OCI-M2 (cell line): ENCODE results near the gene UCN2.

Experiments
- DNase-seq: peaks from one replicate; lab custom pipeline; 2025; ENCODE audit not compliant: unreplicated experiment; lab: John Stamatoyannopoulos, UW

The UCN2 gene

DNA sequence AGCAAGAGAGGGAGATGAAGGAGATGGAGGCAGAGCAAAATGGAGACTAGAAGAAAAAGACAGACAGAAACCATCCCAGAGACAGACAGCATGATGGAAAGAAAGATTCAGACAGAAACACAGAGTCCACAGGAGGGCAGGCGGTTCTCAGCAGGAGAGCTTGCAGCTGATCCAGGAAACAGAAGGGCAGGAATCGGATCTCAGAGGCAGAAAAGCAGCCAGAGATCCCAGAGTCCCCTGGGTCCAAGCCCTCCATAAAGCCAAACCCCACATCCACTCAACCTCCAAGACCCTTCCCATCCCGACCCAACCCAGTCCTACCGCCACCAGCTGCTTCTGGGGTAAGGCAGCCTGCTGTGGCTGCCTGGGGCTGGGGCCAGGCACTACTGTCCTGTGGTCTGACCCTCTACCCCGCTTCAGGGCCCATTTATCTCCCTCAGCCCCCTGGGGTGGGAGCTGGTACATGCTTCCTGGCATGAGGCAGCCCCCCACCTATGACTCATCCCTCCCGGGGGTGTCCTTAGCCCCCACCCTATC lies at the start of gene UCN2:
UCN2 (minus strand) TSS at position 400 of the 537 bp plus-strand sequence. CDS start 657 bp downstream, outside the sequence.
- DNase-seq = no peak

DNA sequence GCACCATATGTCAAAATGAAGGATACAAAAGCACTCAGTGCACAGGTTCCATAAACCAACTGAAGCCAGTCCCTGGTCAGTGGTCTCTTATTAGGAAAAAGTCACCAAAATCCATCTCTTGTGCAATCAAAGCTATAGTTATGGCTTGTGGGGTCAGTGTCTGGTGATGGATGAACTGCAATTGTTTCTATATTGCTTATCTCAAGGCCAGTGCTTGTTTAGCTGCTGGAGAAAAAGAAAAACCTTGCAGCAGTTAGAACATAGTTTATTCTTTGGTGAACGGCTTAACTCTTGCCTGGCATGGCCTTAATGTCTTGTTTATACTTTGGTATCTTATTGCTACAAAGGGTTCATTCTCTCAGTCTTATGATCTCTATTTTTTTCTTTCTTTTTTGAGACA lies 48.7 kb upstream of the UCN2 start:
- DNase-seq = no peak

GRCh38 chr3:48609088-48610005 lies 45.8 kb upstream of the UCN2 start, which contains the start of gene UQCRC1:
UQCRC1 (minus strand) TSS chr3:48609646; CDS start chr3:48609620, 26 bp downstream.
- DNase-seq = peak; percentile 32

DNA sequence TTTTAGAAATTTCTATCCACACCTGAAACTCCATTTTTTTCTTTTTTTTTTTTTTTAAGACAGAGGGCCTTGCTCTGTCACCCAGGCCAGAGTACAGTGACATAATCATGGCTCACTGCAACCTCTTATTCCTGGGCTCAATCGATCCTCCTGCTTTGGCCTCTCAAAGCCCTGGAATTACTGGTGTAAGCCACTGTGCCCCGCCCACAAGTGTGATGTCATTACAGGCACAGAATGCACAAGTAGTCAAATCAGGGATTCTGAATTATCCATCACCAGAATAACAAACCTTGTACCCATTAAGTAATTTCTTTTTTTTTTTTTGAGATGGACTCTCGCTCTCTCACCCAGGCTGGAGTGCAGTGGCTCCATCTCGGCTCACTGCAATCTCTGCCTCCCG lies 43.9 kb upstream of the UCN2 start:
- no peak for DNase-seq

DNA sequence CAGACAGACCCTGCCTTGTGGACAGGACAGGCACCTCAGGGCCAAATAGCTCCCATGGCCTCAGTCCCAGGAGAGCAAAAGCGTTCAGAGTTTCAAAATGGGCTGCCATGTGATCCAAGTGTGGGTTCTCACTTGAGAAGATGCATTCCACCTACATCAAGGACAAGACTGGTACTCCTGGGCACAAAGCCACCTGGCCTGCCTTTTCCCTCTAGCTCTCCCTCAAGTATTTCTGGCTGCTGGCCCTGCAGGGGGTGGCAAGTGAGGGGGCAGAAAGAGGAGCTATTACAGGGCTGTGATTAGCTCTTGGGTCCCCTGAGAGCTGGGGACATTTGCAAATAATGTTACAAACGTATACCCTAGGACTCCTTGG lies 38.0 kb upstream of the UCN2 start:
- no peak for DNase-seq

DNA sequence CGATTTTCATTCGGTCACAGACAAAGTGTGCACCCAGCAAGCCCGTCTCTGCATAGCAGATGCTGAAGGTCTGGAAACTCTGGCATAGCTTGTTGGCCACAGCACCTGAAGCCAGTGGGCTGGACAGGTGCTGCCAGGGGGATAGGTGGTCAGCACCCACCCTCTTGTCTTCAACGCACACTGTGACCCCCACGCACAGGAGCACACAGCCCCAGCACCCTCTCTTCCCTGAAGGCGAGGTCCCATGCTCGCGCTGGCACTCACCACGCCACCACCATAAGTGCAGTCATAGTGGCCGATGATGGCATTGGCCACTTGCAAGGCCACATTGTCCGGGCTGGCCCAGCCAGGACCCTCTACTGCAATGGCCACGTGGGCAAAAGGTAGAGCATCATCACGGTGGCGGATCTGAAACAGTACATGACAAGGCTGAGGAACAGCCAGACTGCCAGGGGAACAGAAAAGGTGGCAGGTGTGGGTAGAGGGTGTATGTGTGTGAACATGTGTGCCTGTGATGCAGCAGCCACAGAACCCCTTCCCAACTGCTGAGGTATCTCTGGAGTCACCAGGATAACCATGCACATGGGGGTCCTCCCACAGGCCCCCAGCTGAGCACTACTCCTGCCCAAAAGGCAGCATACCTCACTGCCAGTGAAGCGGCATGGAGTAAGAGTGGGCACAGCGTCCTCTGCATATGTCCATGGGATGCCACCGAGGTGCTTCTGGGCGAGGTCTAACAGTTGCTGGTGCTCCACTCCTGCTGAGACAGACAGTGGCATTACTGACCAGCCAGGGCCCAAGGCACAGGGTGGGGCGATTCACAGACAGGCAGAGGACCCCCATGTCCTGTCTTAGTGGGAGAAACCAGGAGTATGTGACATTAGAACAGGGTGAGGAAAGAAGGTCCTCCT lies 37.4 kb upstream of the UCN2 start:
- no peak for DNase-seq

GRCh38 chr3:48599509-48600285 lies 36.1 kb upstream of the UCN2 start:
- no peak for DNase-seq

DNA sequence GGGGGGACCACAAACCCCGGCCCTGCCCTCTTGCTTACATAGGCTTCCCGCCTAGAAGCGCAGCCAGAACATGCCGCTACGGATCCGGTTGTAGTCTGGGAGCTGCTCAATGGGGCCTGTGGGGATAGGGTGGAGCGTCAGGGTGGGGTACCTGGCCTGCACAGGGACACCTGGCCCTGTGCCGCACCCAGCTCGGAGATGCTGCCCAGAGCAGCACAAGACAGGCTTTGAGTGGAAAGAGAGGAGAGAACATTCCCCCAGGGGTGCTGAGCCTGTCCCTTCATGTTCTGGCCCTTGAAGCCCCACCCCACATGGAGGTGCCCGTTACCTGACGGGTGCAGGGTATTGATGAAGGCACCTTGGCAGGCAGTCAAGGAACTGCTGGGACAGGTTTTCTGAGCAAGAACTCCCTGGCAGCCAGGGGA lies 35.5 kb upstream of the UCN2 start:
- no peak for DNase-seq

- no peak for DNase-seq
Observed at GRCh38 chr3:48598323-48599076, 34.9 kb upstream of the UCN2 start.

DNA sequence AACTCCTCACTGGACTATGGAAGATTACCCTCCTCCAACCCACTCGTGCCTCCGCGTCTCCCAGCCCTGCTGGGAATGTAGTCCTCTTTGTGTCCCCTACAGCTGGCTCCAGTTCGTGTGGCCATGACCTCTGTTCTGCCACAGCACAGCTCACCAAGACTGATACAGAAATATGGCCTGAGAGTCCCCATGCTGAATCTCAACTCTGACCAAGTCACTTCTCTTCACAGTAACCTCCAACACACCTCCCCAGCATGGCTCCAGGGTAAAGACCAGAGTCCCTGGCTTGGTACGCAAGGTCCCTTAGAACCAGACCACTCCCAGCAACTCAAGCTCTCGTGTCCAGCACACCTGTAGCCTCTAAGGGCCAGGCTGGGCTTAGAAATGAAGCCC lies 33.8 kb upstream of the UCN2 start:
- no peak for DNase-seq

DNA sequence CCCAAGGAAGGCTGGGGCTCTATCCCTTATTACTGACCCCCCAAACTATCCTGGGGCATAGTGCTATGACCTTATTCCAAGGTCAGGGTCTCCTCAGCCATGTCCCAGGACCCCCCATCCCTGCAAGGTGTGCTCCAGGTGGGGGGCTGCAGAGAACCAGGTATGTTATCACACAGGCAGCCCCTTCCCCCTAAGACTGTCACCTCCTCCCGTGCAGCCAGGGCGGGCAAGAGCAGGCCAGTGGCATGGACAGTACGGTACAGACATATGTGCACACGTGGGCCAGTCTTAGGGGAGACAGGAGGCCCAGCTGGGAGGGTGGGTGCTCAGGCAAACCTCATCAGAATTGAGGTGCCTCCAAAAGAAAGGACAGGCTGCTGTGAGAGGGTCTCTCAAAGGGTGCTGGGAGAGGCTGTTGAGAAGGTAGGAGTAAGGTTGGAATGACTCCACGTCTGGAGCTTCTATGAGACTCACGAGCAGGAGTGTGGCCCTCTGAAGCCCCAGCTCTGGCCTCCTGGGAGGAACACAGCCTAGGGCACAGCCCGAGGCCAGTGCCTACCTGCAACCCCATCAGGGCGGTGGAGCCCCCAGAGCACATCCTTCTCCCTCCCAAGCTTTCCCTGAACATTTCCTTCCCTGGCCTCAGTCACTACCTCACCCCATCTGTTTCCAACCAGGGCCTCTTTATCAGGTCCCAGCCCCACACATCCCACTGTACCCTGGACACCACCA lies 33.3 kb upstream of the UCN2 start:
- DNase-seq = no peak

DNA sequence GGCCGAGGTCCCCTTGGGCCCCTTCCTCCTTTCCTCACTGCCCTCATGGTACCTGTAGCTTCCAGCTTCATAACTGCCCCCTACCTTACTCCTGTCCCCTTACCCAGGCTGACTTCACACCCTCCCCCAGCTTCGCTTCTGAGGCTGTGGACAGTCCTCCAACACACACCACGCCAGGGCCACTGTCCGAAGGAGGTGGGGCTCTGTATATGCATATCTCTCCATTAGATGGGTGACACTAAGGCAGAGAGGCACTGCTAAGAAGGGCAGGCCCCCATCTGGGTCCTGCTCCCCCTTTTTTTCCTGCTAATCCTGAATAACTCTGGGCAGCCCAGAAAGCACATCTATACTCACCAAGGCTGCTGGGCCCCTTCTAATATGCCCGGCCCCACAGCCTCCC lies 32.6 kb upstream of the UCN2 start:
- DNase-seq = no peak

DNA sequence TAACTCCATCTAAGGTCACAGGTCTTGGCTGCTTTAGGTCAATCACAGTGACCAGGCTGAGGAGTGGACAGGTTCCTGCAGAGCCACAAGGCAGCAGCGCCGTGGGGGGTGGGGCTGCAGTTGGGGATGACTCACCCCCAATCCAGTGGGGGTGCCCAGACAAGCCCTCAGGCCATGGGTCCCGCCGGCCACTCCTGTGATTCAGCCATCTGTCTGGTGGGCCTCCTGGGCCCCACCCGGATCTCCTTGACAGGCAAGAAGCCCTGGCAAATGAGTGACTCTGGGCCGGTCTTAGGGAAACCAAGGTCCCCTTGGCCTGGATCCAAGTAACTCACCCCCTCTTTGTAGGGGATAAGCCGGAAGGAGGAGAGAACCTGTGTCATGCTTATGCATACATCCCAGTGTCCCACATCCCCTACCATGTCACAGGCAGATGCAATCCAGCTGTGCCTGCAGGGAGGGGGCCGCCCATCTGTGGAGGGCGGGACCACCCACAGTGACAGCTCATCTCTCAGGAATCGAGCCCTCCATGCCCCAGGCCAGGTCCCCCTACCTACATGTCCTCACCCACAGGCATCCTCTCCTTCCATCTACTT lies 32.0 kb upstream of the UCN2 start:
- DNase-seq = no peak

- no peak for DNase-seq
Observed at GRCh38 chr3:48595075-48595525, 31.5 kb upstream of the UCN2 start, which contains the start of gene COL7A1. COL7A1 (minus strand) TSS chr3:48595329; CDS start chr3:48595159, 170 bp downstream.

- DNase-seq = no peak
Observed at GRCh38 chr3:48594417-48595049, 31.0 kb upstream of the UCN2 start.

DNA sequence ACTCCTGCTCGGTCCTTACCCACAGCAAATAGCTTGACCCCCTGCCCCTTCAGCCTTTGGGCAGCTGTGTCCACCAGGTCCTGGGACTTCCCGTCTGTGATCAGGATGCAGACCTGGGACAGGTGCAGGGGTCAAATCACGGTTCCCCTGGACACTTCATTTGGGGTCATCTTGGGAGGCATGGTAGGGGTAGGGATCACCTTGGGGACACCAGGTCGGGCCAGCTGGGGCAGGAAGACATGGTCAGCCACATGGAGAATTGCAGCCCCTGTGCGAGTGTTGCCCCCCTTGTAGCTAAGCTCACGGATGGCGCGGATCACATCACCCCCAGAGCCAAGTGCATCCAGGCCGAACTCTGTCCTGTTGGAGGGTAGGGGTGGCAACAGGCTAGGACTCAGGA lies 29.8 kb upstream of the UCN2 start:
- no peak for DNase-seq

DNA sequence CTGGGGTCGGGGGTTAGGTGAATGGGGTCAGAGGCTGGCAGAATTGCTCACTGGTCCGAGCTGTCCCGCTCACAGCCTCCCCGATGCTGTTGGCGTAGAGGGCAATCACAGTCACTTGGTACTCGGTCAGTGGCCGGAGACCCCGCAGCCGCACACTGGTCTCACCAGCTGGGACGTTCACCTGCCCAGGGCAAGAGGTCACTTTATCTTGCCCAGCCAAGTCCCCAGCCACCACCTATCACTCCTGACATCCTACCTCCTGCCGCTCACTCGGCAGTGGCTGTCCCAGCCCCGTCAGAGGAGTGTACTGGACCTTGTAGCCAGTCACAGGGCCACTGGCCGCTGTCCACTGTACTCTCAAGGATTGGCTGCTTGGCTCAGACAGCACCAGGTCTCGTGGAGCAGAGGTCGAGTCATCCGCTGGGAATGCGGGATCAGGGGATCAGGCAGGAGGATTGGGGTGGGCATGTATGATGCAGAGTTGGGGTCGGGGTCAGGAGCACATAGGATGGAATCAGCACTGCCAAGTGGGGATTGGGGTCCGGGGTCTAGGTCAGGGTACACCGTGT lies 29.0 kb upstream of the UCN2 start:
- no peak for DNase-seq
